GM12865 (cell line): Measurements from ENCODE around the gene MRPL12.

ENCODE experiments used
- DNase-seq: peaks from one replicate; pipeline ENCODE4 v3.0.0; 2010; ENCODE audit warnings: low read depth
- H3K4me3 ChIP-seq: 2 replicates; pipeline ENCODE4 v1.5.1; 2011; ENCODE audit warnings: mild to moderate bottlenecking, low read depth, low read length, control low read depth
- TF ChIP-seq, protein P1 (sequence below): IDR thresholded peaks from 2 replicates; pipeline ENCODE4 v1.5.1; 2011; ENCODE audit warnings: low read length, control low read depth, low read depth, inconsistent platforms; ENCODE audit not compliant: insufficient read depth; ENCODE audit errors: missing control alignments

MRPL12 gene

GRCh38 chr17:81693509-81694210 lies 9.5 kb upstream of the MRPL12 start:
- no peak overlapping the region for H3K4me3 ChIP-seq
- TF ChIP-seq, protein P1, sequence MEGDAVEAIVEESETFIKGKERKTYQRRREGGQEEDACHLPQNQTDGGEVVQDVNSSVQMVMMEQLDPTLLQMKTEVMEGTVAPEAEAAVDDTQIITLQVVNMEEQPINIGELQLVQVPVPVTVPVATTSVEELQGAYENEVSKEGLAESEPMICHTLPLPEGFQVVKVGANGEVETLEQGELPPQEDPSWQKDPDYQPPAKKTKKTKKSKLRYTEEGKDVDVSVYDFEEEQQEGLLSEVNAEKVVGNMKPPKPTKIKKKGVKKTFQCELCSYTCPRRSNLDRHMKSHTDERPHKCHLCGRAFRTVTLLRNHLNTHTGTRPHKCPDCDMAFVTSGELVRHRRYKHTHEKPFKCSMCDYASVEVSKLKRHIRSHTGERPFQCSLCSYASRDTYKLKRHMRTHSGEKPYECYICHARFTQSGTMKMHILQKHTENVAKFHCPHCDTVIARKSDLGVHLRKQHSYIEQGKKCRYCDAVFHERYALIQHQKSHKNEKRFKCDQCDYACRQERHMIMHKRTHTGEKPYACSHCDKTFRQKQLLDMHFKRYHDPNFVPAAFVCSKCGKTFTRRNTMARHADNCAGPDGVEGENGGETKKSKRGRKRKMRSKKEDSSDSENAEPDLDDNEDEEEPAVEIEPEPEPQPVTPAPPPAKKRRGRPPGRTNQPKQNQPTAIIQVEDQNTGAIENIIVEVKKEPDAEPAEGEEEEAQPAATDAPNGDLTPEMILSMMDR = no peak
- DNase-seq = no peak

GRCh38 chr17:81694810-81695209 lies 8.4 kb upstream of the MRPL12 start:
- TF ChIP-seq, protein P1 = no peak

GRCh38 chr17:81695211-81695610 lies 8.0 kb upstream of the MRPL12 start:
- no peak overlapping the region for H3K4me3 ChIP-seq
- TF ChIP-seq, protein P1 = no peak
- DNase-seq = no peak

More at GRCh38 chr17:81694810-81695209, 8.4 kb upstream of the MRPL12 start:
- no peak overlapping the region for H3K4me3 ChIP-seq
- no peak for DNase-seq

GRCh38 chr17:81695801-81696200 lies 7.4 kb upstream of the MRPL12 start:
- TF ChIP-seq, protein P1 = no peak
- DNase-seq = no peak
- no peak overlapping the region for H3K4me3 ChIP-seq

DNA sequence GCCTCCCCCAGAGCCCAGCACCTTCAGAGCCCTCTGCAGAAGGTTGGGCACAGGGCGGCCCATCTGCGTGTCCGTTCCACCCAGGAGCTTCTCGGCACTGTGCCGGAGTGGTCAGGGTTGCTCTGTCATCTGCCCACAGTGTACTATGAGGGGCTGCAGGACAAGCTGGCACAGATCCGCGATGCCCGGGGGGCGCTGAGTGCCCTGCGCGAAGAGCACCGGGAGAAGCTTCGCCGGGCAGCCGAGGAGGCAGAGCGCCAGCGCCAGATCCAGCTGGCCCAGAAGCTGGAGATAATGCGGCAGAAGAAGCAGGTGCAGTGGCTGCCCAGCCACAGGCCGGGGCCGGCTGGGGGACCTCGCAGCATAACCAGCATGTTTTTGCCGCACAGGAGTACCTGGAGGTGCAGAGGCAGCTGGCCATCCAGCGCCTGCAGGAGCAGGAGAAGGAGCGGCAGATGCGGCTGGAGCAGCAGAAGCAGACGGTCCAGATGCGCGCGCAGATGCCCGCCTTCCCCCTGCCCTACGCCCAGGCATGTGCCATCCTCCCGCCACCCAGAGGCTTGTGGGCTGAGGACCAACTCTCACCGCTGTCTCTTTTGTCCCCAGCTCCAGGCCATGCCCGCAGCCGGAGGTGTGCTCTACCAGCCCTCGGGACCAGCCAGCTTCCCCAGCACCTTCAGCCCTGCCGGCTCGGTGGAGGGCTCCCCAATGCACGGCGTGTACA lies 6.8 kb upstream of the MRPL12 start:
- TF ChIP-seq, protein P1 = no peak
- H3K4me3 ChIP-seq = no peak overlapping the region
- DNase-seq = no peak

GRCh38 chr17:81697261-81698044 lies 5.7 kb upstream of the MRPL12 start:
- TF ChIP-seq, protein P1 = no peak

More at GRCh38 chr17:81697261-81698044, 5.7 kb upstream of the MRPL12 start:
- no peak overlapping the region for H3K4me3 ChIP-seq
- no peak for DNase-seq
